GM21447 (cell line): ENCODE results near the gene PRSS38.
A peak's percentile ranks its signal among the peaks of the same experiment; 100 is the strongest.

Experiments
- ATAC-seq: cut with Tn5 transposase; IDR thresholded peaks from one replicate; pipeline ENCODE4 v1.9.1; 2021; ENCODE audit not compliant: unreplicated experiment

PRSS38 gene

GRCh38 chr1:227778401-227778947, 37.0 kb upstream of the PRSS38 start:
- ATAC-seq, result no peak

DNA sequence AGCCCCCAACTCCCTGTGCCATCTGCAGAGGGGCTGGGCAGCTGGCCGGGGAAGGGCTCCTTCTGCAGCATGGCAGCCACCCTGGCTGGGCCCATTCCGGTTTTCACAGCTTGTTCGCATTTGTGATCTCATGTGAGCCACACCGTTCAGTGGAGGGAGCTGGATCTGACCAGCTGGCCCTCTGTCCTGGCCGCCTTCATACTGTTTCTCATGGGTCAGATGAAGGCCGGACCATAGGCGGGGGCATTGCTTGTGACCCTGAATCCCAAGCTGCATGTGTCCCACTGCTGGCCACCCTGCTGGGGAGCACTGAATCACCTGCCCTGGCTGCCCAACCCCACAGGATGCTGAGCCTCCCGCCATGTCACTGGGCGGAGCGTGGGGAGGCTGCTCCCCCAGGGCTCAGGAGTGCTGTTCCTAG, 36.4 kb upstream of the PRSS38 start:
- ATAC-seq, result no peak

- ATAC-seq, result no peak
Observed at GRCh38 chr1:227779685-227780084, 35.8 kb upstream of the PRSS38 start.

DNA sequence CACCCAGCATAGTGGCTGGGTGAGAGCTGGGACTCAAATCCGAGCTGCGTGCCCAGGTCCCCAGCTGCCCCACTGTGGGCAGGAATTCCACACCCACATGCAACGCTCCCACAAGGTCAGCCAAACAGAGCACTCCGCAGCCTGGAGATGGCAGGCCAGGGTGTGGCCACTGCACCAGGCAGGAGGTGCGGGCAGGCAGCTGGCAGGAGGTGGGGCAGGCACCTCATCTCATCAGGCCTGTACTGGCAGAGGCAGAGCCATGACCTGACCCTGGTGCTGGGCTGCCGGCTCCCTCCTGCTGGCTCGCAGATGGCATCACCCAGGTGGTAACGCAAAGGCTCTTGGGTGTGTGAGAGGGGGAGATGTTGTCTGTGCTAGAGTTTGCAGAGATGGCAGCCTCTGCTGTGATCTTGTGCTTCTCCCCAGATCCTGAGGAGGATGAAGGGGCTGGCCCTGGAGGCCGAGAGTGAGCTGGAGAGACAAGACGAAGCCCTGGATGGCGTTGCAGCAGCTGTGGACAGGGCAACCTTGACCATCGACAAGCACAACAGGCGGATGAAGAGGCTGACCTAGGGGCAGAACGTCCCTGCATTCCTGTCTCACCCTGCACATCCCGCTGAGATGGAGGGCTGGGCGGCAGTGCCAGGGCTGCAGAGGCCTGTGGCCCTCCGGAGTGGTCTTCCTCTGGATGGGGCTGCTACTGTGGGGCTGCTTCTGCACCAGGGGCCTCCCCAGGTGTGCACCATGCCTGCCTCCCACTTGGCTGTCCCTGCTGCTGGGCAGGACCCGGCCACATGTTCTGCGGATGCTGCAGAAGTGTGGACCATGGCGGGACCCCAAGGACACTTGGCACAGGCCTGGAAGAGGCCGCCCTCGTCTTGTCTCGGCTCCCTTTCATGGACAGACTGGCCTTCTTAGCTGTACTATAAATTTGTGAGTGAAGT, 35.1 kb upstream of the PRSS38 start:
- no peak for ATAC-seq

DNA sequence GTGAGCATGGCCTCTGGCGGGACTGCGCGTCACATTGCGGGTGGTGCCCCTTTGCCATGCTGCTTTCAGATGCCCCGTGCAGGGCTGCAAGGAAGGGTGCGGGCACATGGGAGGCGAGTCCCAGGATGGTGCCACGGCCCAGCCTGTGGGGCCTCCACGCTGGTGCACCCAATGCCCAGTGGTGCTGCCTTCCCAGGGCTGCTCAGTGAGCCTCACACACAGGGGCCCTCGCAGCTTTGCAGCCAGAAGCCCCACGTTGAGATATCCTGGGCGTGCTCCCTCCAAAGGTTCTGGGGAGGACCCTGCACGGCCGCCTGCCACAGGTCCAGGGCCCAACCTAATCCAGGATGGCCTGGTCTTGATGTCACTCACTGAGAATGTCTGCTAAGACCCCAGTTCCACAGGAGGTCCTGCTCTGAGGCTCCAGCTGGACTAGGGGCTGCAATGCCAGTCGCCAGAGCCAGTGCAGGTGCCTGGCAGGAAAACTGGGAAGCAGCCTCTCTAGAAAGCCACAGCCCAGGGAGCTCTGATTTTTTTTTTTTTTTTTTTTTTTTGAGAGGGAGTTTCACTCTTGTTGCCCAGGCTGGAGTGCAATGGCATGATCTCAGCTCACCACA, 34.1 kb upstream of the PRSS38 start:
- no peak for ATAC-seq

DNA sequence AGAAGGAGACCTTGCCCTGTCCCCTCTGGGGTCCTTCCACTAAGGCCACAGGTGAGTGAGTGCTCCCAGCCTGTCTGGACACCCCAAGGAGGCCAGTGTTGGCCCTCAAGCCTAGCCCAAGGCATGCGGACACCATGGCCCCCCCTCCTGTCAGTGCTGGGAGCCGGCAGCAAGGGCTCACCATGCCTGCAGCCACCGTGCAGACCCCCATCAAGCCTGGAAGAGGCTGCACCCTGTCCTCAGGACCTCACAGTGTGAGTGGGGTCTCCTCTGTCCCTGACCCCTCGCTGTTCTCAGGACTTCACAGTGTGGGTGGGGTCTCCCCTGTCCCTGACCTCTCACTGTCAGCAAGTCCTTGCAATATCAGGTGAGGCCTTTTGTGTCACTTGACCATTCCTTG, 33.2 kb upstream of the PRSS38 start:
- ATAC-seq, result no peak

DNA sequence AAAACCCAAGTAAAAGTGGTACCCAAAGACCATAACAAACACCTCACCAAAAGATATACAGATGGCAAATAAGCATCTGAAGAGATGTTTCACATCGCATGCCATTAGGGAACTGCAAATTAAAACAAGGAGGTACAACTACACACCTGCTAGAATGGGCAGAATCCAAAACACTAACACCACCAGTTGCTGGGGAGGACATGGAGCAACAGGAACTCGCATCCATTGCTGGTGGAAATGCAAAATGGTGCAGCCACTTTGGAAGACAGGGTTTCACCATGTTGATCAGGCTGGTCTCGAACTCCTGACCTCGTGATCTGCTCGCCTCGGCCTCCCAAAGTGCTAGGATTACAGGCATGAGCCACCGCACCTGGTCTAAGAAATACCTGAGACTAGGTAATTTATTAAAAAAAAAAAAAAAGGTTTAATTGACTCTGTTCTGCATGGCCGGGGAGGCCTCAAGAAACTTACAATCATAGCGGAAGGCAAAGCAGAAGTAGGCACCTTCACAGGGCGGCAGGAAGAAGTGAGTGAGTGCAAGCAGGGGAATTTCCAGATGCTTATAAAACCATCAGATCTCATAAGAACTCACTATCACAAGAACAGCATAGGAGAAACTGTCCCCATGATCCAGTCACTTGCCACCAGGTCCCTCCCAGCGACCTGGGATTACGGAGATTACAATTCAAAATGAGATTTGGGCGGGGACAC, 30.2 kb upstream of the PRSS38 start:
- no peak for ATAC-seq

DNA sequence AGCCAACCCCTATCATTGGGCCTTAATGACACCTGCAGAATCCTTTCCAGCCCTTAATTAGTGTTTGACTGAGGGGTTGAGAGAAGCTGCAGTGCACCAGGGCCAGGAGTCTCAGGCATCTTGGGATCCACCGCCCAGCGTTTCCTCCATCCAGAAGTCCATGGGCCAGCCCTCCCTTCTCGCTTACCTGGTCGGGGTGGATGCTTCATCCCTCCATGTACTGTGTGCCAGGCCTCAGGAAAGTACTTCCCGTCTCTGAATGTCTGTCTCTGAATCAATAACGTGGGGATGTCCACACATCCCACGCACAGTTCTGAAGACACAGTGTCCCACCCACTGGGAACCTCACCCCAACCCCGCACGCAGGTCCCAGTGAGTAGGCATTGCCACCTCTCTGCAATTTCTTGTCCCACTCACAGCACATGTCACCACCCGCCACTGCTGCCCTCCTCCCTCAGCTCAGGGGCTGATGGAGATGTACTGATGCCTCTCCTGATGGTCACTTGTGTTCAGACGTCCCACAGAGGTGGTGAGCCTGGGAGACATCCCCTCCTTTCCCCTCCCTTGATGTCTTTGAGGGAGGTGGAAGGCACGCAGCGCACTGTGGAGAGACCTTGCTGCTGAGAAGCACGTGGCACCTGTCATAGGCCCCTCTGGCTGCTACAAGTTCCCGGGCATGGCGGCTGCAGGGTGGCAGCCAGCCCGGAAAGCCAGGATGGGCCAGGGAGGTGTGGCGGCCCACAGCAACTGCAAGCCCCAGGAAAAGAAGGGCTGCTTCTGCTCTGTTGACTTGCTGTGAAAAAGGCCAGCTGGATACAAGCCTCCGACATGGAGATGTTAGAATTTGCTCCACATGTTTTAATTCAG, 29.4 kb upstream of the PRSS38 start:
- ATAC-seq, result no peak

DNA sequence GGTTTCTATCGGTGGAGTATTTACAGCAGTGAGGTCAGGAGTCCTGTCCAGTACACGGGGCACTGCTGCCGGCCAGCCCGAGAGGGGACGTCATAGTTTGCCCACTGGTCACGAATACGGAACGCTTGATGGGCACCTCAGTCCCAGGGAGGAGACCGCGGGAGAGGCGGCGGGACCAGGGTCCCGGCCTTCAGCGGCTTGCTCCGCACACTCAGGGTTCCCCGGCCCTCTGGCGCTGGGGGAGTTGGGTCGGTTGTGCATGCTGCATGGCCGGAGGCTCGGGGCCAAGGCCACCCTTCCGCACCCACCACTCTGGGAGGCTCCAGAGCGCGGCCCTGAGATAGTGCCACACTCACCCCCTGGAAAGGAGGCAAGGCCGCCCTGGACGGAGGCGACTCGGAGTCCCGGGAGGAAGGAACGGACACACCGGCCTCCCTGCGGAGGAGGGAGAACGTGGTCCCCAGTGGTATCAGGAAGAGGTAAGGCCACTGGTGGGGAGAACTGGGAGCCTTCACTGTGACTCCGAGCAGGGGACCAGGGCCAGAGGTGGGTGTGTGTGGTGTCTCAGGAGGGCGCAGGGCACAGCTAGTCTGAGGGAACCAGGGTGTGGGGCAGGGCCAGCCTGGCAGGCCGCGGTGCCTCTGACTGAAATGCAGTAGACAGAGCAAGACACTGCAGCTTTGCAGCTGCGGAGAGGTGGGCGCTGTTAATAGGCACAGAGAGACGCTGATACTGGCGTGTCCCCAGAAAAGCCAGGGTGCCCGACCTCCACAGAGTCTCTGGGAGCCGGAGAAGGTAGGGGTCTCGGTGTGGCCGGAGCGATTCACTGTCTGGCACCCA, 28.6 kb upstream of the PRSS38 start:
- no peak for ATAC-seq

- ATAC-seq, result peak; percentile 90
Observed at GRCh38 chr1:227787513-227788270, 27.8 kb upstream of the PRSS38 start.

GRCh38 chr1:227788271-227789083, 27.0 kb upstream of the PRSS38 start:
- peak; percentile 62 for ATAC-seq

DNA sequence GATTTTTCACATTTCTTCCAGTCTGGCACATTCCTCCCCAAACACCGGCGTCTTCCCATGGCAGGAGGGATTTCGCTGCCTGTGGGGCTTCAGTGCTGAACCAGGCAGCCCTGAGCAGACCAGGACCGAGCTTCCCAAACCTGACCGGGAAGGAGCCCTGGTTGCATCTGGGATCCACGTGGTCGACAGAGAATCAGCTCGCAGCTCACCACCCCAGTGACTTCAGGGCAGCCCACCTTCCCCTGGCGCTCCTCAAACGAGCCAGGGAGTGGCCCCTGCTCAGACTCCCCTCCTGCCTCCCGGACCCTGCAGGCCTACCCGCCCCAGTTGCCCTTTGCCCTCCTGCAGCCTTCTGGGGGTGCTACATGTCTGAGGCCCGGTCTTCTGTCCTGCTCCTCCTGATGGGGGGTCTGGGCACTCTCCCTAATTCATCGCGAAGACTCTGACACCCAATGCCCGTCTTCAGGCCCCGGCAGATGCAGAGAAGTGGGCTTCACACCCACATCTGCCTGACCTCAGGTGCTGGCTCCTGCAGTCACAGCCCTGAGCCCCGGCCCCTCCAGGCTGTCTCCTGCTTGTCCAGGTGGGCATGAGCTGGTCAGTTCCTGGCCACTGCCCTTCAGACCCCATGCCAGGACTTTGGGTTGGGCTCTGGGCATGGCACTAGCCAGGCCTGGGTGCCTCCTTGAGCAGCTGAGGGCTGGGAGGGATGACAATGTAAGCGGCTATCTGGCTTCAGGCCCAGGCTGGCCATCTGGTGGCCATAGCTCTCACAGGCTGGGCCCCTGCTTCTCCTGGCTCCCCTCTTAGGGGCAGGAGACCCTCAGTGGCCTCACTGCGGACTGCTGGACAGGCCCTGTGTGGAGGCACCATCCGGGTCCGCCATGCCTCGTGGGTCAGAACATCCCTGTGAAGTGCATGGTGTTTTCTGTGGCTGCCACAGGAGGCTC, 26.1 kb upstream of the PRSS38 start:
- ATAC-seq, result no peak

DNA sequence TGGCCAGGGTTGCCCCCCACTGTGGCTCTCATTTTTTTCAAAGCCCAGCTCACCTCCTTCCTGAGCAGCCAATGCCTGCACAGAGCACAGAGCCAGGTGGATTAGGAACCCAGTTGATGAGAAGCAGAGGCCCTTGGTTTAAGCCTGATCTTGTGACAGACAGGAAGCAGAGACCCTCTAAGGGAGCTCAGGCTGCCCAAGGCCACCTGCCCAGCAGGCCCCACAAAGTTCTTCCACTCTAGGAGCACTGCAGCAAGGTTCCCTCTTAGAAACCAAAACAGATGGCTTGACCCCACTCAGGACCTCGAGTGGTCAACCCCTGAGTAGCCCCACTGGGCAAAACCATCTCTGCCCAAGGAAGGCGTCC, 25.5 kb upstream of the PRSS38 start:
- no peak for ATAC-seq

GRCh38 chr1:227790868-227791267, 24.6 kb upstream of the PRSS38 start:
- no peak for ATAC-seq

- no peak for ATAC-seq
Observed at GRCh38 chr1:227791425-227792143, 23.9 kb upstream of the PRSS38 start.
